ENCODE measurements around the gene TRIM31. TPM values are rescaled to one million over a fixed set of nuclear protein-coding genes. Genes with fewer than 3 reads are reported as not detected.

The TRIM31 gene
- total RNA-seq, 1 donor from 2014 or later: not detected

DNA sequence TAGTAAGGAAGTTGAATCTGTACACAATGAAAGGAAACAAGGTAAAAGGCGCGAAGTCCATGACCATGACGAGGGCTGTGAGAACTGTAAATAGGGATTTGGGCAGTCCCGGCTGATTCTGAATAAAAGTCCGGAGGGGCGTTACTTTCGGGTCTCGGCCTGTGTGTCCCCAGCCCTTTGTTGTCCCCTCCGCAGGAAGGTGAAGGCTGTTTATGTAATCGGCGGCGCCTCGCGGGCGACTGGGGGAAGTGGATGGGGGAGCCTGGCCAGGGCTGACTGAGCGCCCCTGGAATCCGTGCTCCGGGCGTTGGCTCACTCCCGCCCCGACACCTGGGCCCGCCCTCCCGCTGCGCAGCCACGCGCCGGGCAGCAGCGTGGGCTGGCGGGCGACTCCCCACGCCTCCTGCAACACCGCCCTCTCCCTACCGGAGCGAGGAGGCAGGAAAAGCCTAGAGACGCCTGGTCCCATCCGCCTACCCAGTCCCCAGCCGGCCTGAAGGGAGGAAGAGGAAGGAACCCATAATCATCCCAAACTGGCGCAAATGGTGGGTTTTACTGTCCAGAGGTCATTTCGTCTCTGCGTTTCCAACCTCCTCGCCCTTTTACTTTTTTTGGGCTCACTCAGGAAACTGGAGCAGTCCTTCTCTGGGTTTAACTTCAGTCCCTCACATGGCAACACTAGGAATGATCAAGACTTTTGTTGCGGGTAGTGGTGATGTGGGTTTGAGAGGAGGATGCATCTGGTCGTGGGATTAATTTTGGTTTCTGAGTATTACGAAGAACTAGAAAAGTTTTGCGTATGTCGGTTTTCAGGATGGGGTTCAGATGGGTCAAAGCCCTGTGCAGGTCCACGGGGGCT lies 12.1 kb downstream of the TRIM31 start:
- peak; percentile 65 for TF ChIP-seq EZH2 (IDR thresholded peaks at IDR 0.05; ENCODE audit: insufficient read depth, low read length)
- TF ChIP-seq, protein P1, sequence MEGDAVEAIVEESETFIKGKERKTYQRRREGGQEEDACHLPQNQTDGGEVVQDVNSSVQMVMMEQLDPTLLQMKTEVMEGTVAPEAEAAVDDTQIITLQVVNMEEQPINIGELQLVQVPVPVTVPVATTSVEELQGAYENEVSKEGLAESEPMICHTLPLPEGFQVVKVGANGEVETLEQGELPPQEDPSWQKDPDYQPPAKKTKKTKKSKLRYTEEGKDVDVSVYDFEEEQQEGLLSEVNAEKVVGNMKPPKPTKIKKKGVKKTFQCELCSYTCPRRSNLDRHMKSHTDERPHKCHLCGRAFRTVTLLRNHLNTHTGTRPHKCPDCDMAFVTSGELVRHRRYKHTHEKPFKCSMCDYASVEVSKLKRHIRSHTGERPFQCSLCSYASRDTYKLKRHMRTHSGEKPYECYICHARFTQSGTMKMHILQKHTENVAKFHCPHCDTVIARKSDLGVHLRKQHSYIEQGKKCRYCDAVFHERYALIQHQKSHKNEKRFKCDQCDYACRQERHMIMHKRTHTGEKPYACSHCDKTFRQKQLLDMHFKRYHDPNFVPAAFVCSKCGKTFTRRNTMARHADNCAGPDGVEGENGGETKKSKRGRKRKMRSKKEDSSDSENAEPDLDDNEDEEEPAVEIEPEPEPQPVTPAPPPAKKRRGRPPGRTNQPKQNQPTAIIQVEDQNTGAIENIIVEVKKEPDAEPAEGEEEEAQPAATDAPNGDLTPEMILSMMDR (IDR thresholded peaks at IDR 0.05; ENCODE audit: insufficient read depth, low read depth, low read length): no peak
- Mint-ChIP-seq H3K9me3 (ENCODE audit: unreplicated experiment) (no peaks in the 10 kb centered on the region), H3K36me3 (ENCODE audit: low read depth, unreplicated experiment) (no peaks in the 10 kb centered on the region), H3K27ac (ENCODE audit: unreplicated experiment) (peak overlapping the region; percentile 15), H3K27me3 (ENCODE audit: low read depth, unreplicated experiment) (peaks cover 69% of the 10 kb centered on the region), H3K4me3 (ENCODE audit: unreplicated experiment) (peak overlapping the region; percentile 79), H3K4me1 (ENCODE audit: low read depth, unreplicated experiment) (peaks cover 7% of the 10 kb centered on the region)
- Histone ChIP-seq H3K4me1 (ENCODE audit: insufficient read depth, low read length) (peaks cover 13% of the 10 kb centered on the region), H3K36me3 (ENCODE audit: insufficient read depth, low read length) (no peaks in the 10 kb centered on the region), H3K4me2 (ENCODE audit: low read length) (peak overlapping the region; percentile 87), H3K9me3 (ENCODE audit: insufficient read depth, low read depth, low read length) (peaks cover 3% of the 10 kb centered on the region), H3K27ac (ENCODE audit: low read depth, low read length) (no peak overlapping the region), H2AFZ (ENCODE audit: low read depth, low read length) (peak overlapping the region; percentile 15), H4K20me1 (ENCODE audit: insufficient read depth, low read length) (no peaks in the 10 kb centered on the region), H3K4me3 (ENCODE audit: insufficient read depth, low read depth, low read length) (peak overlapping the region; percentile 46), H3K79me2 (ENCODE audit: insufficient read depth, low read length) (no peaks in the 10 kb centered on the region), H3K27me3 (ENCODE audit: insufficient read depth, low read length) (peaks cover 67% of the 10 kb centered on the region), H3K9ac (ENCODE audit: low read length) (no peak overlapping the region)
- FAIRE-seq (no peak), DNase-seq (ENCODE audit: low read depth) (no peak)

DNA sequence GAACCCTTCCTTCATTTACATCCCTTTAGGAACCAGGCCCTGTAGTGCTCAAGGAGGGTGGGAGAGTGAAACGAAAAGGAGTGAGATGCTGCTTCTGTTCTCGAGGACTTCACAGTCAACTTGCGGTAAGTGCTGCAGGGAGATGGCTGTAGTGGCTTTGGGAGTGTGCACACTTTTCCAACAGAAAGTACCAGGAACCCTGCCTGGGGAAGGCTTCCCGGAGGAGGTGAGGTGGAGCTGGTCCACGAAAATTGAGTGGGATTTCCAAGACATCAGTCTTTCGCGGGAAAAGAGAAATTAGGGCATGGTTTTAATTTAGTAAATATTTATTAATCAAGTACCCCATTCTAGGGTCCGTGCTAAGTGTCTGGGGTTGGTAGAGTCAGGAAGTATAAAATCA lies 12.7 kb downstream of the TRIM31 start:
- Histone ChIP-seq H3K4me1 (ENCODE audit: insufficient read depth, low read length) (peaks cover 13% of the 10 kb centered on the region), H3K4me3 (ENCODE audit: insufficient read depth, low read depth, low read length) (no peak overlapping the region), H3K4me2 (ENCODE audit: low read length) (peak overlapping the region; percentile 87), H4K20me1 (ENCODE audit: insufficient read depth, low read length) (no peaks in the 10 kb centered on the region), H3K9ac (ENCODE audit: low read length) (no peak overlapping the region), H2AFZ (ENCODE audit: low read depth, low read length) (no peak overlapping the region), H3K9me3 (ENCODE audit: insufficient read depth, low read depth, low read length) (peaks cover 3% of the 10 kb centered on the region), H3K79me2 (ENCODE audit: insufficient read depth, low read length) (no peaks in the 10 kb centered on the region), H3K36me3 (ENCODE audit: insufficient read depth, low read length) (no peaks in the 10 kb centered on the region), H3K27ac (ENCODE audit: low read depth, low read length) (no peak overlapping the region), H3K27me3 (ENCODE audit: insufficient read depth, low read length) (peaks cover 69% of the 10 kb centered on the region)
- no peaks in the 10 kb centered on the region for H3K36me3 Mint-ChIP-seq (ENCODE audit: low read depth, unreplicated experiment)
- no peak overlapping the region for H3K4me3 Mint-ChIP-seq (ENCODE audit: unreplicated experiment)
- H3K4me1 Mint-ChIP-seq (ENCODE audit: low read depth, unreplicated experiment): peaks cover 7% of the 10 kb centered on the region
- DNase-seq (ENCODE audit: low read depth) (no peak), FAIRE-seq (no peak)
- H3K27ac Mint-ChIP-seq (ENCODE audit: unreplicated experiment): no peak overlapping the region
- H3K9me3 Mint-ChIP-seq (ENCODE audit: unreplicated experiment): no peaks in the 10 kb centered on the region
- TF ChIP-seq, protein P1 (IDR thresholded peaks at IDR 0.05; ENCODE audit: insufficient read depth, low read depth, low read length): no peak
- no peak for TF ChIP-seq EZH2 (IDR thresholded peaks at IDR 0.05; ENCODE audit: insufficient read depth, low read length)
- H3K27me3 Mint-ChIP-seq (ENCODE audit: low read depth, unreplicated experiment): peaks cover 74% of the 10 kb centered on the region

Measured in astrocyte (in vitro differentiated cells and primary cell).